HG03520 (cell line): ENCODE measurements around the gene PAK4.
"Not testable (repeated sequence)": the region's sequence is repeated elsewhere in the genome, so short reads cannot be mapped to it uniquely, and the experiment has no call there.

ENCODE experiments used
- ATAC-seq: cut with Tn5 transposase; IDR thresholded peaks from one replicate; pipeline ENCODE4 v1.9.1; 2021; ENCODE audit warnings: mild to moderate bottlenecking, moderate library complexity; ENCODE audit not compliant: unreplicated experiment

PAK4 gene

GRCh38 chr19:39125554-39126311 lies at the start of gene PAK4:
Gene PAK4 (plus strand): TSS chr19:39125786. CDS start chr19:39169554, 43,768 bp downstream.
- peak; percentile 84 for ATAC-seq

DNA sequence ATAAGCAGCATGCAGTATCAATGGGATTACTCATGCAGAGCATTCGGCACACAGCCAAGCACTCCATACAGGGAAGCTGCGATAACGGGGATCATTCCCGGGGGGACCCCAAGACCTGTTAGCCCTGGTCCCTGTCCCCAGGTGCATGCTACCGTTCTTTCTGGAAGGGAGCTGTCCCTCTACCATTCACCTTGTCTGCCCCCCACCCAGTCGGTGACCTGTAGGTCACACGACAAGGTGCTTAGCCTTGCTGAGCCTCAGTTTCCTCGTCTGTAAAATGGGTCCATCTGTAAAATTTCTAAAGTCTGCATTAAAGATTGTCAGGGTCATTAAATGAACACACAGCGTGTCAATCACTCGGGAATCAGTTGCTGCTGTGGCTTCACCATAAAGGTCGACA lies 48.3 kb upstream of the PAK4 start:
- ATAC-seq = no peak

- no peak for ATAC-seq
Measured at GRCh38 chr19:39078436-39079200, 47.0 kb upstream of the PAK4 start.

DNA sequence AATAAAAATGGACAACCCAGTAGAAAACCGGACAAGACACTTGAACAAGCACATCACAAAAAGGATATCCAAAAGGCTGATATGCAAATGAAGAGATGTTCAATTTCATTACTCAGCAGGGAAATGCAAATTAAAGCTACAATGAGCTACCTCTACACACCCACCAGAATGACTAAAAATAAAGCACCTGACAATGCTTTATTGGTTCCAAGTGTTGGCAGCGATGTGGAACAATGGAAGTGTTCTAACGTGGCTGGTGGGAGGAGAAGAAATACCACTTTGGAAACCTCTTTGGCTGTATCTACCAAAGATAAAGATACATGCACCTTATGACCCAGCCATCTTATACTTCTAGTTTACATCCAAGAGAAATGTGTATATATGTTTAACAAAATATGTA lies 45.2 kb upstream of the PAK4 start:
- no peak for ATAC-seq

GRCh38 chr19:39082167-39082566 lies 43.4 kb upstream of the PAK4 start:
- no peak for ATAC-seq

- no peak for ATAC-seq
Measured at GRCh38 chr19:39082745-39083598, 42.6 kb upstream of the PAK4 start.

GRCh38 chr19:39083599-39083982 lies 42.0 kb upstream of the PAK4 start:
- no peak for ATAC-seq

DNA sequence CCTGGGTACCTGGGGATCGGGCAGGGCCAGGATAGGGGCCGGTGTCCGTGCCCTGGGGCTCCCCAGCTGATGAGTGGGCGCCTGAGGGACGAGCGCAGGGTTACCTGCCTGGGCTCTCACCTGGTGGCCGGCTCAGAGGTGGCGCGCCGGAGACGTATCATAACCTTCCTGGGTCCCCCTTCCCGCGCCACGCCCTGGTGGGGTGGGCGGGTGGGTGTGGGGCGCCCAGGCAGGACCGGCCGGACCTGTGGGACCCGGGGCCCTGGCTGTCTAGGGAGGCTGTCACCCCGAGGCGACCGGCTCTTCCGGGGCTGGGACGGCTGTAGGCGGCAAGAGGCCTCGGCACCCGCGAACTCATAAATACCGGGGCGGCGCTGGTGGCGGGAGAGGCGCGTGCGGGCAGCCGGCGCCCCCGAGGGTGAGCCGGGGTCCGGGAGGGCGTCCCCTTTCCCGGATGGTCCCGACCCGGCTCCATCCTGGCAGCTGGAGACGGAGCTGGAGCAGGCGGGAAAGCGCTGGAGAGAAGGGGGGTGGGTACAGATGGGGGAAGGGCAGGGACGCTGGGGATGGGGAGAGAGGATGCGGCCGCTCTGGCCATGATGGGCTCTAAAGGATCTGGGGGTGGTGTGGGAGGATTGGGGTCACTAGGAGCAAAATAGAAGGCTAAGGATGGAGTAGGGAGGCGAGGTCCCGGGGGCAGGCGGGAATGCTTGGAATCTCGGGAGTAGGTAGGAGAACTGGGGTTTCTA lies 41.4 kb upstream of the PAK4 start, which contains the start of gene ACP7:
Gene ACP7, plus strand, starts transcription at position 386 of the 749 bp plus-strand sequence. CDS start 902 bp downstream, outside the sequence.
- ATAC-seq = no peak

- ATAC-seq = no peak
Measured at GRCh38 chr19:39084732-39085080, 40.9 kb upstream of the PAK4 start.

DNA sequence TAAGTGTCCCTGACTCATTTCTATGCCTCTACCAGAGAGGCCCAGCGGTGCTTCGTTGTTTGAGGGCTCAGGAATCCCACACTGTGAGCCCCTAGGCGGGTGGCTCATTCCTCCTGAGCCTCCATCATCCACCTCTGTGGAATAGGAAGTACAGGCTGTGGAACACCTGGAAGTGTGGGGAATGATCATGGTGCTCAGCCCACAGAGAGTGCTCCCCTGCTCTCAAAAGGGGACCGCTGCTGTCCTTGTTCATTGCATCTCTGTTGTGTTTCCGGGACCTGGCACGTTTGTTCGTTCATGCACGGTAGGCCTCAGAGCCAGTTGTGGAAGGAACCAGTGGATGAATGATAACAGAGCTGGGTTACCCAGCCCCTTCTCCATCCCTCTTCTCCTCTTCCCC lies 40.2 kb upstream of the PAK4 start:
- no peak for ATAC-seq

DNA sequence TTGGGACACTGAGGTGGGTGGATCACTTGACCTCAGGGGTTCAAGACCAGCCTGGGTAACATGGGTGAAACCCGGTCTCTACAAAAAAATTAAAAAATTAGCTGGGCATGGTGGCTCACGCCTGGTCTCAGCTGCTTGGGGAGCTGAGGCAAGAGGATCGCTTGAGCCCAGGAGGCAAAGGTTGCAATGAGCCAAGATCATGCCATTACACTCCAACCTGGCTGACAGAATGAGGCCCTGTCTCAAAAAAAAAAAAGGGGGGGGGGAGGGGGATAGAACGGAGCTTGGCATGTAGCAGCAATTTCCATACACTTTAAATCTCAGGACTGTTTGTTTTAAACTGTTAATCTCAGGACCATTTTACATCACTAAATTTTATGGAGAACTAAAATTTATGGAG lies 39.2 kb upstream of the PAK4 start:
- no peak for ATAC-seq

DNA sequence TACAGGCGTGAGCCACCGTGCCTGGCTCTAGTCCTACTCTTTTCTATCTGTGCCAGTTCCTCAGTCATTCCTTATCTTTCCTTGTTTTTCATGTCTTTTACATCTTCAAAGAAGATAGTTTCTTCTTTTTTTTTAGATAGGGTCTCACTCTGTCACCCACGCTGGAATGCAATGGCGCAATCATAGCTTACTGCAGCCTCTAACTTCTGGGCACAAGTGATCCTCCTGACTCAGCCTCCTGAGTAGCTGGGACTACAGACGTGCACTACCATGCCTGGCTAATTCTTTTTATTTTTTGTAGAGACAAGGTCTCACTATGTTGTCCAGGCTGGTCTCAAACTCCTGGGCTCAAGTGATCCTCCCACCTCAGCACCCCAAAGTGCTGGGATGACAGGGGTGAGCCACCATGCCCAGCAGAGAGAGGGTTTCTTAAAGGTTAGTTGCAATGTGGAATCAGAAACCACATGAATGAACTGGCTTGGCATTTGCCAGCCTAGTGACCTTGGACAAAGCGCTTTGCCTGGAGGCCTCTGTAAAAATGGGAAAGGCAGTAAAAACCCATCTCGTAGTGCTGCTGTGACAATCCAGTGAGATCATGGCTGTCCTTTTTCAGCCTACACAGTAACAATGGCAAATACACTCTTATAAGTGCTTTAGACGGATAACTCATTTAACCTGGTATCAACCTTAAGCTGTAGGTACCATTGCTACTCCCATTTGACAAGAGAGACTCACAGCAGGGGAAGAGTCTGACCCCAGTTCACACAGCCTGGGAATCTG lies 37.5 kb upstream of the PAK4 start:
- ATAC-seq = no peak

DNA sequence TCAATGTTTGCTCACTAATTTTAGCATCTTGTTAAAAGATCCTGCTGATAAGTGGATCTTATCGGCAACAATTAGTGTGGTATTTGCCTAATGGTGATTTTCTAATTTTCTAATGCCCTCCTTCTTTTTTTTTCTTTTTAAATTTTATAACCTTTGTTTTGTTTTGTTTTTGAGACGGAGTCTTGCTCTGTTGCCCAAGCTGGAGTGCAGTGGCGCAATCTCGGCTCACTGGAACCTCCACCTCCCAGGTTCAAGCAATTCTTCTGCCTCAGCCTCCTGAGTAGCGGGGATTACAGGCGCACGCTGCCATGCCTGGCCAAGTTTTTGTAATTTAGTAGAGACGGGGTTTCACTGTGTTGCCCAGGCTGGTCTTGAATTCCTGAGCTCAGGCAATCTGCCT lies 35.6 kb upstream of the PAK4 start:
- not testable (repeated sequence) for ATAC-seq

GRCh38 chr19:39090881-39091280 lies 34.7 kb upstream of the PAK4 start:
- ATAC-seq = no peak

GRCh38 chr19:39095799-39096540 lies 29.6 kb upstream of the PAK4 start:
- not testable (repeated sequence) for ATAC-seq

- ATAC-seq = no peak
Measured at GRCh38 chr19:39097299-39097698, 28.3 kb upstream of the PAK4 start.

- ATAC-seq = no peak
Measured at GRCh38 chr19:39097721-39098120, 27.9 kb upstream of the PAK4 start.

GRCh38 chr19:39098365-39099269 lies 27.0 kb upstream of the PAK4 start:
- no peak for ATAC-seq
